Middle frontal gyrus (tissue), 1 donor: Measurements from ENCODE around the gene TBC1D22A.

Experiments
- DNase-seq: peaks from one replicate; pipeline ENCODE4 v3.0.0-alpha.2; 2015; ENCODE audit warnings: low spot score; ENCODE audit errors: extremely low spot score

TBC1D22A gene

DNA sequence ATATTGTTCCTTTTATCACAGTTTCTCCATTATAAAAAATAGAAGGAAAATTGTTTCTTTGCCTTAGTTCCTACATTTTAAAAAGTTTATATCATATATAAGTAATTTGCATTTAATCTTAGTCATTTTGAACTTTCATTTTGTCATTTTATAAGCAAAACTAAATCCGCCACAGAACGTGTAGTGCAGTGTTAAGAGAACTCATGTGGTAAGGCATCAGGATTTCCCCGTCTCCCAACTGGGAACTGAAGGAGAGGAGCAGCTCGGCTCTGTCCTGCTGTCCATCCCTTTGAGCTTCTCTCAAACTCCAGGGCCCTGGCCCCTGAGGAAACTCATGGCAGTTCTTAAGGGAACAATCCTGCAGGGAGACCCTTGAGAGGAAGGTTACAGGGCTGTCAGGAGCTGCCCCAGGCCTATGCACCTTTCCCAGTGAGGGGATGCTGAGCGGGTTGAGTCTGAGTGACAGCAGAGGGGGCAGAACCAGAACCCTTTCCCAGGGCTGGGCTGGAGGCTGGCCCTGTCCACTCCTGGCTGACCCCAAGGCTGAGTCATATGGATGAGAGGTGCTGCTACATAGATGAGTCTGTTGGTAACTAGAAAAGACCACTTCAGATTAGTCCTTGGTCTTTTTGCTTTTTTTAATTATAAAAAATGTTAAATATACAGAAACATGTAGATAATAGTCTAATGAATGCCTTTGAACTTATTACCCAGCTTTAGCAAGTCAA is 333.1 kb downstream of the TBC1D22A start:
- DNase-seq = no peak

DNA sequence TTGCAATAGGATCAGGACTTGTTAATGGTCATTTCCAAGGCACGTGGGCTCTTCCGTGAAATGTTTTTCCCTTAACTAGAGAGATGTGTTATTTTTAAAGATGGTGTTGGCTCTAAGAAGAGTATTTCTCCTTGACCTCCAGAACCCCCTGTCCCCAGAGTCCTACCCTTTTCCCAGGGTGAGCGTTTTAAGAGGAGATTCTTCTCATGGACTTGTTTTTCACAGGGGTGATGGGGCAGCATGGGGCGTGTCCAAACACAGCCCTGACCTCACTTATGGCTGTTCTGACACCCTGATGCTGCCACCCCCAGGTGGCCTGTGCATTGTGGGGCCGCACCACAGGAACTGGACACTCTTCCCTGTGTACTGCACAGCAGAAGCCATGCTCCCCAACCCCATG is 335.7 kb downstream of the TBC1D22A start:
- no peak for DNase-seq

DNA sequence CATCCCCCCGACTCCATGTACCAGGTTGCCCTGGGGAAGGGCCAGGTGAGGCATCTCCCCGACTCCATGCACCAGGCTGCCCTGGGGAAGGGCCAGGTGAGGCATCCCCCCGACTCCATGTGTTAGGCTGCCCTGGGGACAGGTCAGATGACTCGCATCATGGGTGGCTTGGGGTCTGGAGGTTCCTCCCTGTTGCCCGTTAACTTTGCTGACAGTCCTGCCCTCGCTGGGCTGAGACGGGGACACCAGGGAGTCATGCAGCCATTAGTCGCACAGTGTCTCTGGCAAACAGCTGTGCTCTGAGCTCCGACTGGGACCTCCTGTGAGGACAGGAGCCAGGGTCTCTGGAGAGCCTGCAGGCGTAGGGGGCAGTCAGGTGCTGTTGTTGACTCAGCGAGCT is 336.1 kb downstream of the TBC1D22A start:
- DNase-seq = no peak

GRCh38 chr22:47100019-47100418 is 337.6 kb downstream of the TBC1D22A start:
- no peak for DNase-seq

- no peak for DNase-seq
These were observed 338.3 kb downstream of the TBC1D22A start for GRCh38 chr22:47100646-47101200.

DNA sequence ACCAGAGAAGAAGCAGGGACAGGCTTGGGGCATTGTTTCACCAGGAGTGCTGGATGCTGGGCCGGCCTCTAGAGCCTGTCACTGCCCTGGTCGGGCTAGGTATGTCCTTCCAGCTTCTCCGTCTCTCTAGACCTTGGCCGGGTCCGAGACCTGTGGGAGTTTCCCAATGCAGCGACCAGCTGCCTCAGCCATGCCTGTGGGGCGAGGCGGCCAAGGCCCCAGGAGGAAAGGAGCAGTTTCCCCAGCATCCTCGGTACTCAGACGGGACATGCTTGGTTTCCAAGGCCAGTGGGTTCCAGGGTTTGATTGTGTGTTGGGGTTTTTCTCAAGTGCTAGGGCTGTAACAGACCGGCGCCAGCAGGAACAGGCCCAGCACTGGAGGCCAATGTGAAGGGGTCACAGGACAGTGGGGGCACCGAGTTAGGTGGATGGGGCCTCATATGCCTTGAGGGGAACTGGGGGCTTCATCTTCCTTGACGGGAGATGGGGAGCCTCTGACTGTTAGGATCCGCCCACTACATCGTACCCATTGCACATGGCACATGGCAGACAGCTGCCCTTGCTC is 339.0 kb downstream of the TBC1D22A start:
- no peak for DNase-seq

DNA sequence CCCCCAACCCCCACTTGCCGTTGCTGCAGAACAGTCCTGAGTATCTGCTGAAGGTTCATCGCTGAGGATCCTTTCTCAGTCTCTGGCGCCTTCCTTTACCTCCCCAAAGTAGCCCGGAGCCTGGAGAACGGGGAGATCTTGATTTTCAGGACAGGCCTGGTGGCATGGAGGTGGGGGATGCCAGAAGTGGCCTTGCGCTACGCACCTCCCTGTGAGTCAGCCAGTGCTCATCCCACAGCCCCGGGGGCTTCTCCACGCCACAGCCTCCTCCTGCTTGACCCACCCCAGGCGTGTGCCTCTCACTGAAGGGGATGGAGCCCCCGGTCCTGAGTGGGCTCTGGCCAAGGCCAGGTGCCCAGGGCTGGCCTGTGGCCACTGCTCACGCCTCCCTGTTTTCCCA is 339.6 kb downstream of the TBC1D22A start:
- DNase-seq = no peak

DNA sequence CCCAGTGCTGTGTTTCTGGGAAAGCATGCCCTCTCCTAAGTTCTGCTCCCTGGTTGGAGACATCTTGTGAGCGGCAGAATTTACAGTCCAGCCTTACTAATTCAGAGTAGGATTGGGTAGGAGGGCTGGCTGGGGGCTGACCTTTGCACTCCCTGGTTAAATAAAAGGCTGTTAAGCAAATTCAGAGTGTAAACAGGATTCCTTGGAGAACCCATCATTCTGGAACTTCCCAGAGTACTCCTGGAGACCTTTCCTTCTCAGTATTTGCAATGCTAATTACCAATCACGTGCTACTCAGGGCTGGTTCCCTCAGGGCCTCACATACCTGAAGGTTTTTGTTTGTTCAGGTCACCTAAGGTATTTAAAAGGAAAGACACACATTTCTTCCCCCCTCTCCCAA is 340.2 kb downstream of the TBC1D22A start:
- no peak for DNase-seq

- no peak for DNase-seq
These were observed 342.6 kb downstream of the TBC1D22A start for GRCh38 chr22:47105085-47105484.

- DNase-seq = no peak
These were observed 344.4 kb downstream of the TBC1D22A start for GRCh38 chr22:47106806-47107205.

- DNase-seq = no peak
These were observed 345.0 kb downstream of the TBC1D22A start for GRCh38 chr22:47107431-47107830.

DNA sequence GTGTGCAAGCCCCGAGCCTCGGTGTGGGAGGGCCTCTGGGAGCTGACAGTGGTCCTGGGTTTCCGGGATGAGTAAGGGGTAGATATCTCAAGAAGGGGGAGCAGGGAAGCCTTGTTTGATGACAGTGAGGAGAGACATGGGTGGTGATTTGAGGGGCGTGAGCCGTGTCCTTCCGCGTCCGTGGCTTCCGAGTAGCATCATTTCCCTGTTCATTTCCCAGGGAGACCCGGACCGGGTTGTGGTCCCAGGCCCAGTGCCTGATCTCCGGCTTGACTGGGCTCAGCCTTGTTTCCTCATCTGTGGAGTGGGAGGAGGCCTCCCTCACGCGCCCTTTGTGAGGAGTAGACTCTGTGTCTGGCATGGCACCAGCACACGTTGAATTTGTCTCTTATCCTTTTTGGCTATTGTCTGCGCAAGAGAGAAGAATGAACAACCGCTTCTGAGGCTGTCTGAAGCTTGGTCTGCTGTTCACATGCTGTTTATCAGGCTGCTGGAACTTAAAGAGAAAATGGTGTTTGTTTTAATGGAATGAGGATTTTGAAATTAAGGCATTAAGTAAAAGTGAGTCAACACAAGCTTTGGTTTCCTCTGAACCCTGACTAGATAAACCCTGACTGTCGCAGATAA is 348.5 kb downstream of the TBC1D22A start:
- DNase-seq = no peak

GRCh38 chr22:47111626-47112581 is 349.5 kb downstream of the TBC1D22A start:
- no peak for DNase-seq

- no peak for DNase-seq
These were observed 350.1 kb downstream of the TBC1D22A start for GRCh38 chr22:47112582-47112965.

DNA sequence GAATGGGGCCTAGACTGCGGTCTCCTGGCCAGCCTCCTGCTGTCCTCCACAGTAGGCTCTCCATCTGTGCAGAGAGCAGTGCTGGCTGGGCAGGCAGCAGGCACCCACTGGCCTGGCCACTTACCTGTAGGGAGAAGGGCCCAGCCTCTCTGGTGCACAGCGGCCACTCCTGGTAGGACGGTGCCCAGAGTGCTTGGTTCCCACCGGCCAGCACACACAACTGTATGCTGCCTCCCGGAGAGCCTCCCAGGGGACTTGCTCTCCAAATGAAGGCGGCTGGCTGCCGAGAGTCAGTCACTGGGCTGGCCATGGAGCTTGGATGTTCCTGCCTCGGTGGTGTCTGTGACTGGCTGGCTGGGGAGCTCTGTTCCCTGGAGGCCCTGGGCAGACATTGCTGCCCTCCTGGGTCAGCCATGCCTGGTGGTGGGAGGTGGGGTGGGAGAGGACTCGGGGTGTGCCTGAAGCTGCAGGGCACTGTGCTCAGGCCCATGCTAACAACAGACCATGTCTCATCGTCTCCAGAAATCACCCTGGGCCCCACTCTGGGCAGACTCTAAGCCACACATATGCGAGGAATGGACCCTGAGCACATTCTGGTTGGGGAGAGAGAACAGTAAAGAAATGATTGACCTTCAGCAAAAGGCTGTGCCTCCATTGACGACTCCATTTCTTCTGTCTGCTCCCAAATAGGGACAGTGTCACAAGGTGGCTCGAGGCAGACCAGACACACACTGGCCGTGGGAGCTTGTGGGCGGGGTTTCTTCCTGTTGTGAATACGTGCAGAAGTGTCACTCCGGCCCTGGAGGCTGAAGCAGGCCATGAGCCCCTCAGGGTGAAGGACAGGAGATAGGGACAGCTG is 350.8 kb downstream of the TBC1D22A start:
- no peak for DNase-seq

GRCh38 chr22:47113853-47114415 is 351.5 kb downstream of the TBC1D22A start:
- no peak for DNase-seq

DNA sequence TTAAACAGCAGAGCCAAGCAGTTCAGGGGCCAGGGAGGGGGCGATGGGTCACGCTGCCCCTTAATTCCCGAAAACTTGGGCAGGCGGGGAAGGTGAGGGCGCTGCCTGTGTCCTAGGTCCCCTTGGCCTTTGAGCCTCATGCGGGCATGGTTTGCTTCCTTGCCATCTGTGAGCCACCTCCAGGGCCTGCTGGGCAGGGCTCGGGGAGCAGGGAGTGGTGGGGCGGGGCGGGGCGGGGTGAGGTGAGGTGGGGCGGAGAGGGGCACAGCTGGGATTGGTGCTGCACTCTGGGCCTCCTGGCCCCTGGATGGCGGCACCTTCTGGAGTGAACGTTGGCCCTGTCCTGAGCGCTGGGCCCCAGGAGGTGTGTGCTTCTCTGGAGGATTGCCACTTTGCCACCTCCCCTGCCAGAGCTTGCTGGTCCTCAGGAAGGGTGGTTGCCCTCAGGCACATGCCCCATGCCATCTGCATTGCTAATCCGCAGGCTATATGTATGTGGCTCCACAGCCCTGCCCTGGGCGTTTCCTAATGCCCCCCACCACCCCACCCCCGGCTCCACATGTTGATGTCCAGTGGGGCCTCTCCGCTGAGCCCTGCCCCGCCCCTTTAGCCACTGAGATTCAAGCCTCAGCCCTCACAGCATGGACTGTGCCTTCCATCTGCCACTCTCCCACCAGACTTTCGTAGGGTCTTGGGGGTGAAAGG is 352.5 kb downstream of the TBC1D22A start:
- no peak for DNase-seq

- DNase-seq = no peak
These were observed 353.1 kb downstream of the TBC1D22A start for GRCh38 chr22:47115518-47115890.

DNA sequence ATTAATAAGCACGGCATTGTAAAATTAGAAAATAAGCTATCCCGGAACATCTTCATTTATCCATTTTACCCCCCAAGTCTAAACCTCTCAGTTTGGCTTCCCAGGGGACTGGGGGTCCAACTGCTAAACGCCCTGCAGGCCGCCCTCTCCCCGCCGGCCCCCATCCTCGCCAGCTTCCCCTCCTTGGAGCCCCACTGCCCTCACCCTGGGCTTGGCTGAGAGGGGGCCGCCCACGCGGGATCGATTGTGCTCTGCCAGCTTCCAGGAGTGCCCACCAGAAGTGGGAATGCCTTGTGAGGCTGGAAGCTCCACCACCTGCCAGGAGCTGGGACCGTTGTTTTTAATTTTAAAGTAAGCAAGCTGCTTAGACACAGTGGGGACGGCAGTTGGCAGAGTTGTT is 353.5 kb downstream of the TBC1D22A start:
- no peak for DNase-seq
